A673 (cell line): ENCODE results near the gene STAM. TPM values are rescaled to one million over a fixed set of nuclear protein-coding genes. Genes with fewer than 3 reads are reported as not detected.

Experiments
- BruUV-seq: library from RNA; stranded (reverse); fragments of 400-500 nt; replicated peaks from 2 replicates; lab custom pipeline; 2021; lab: Mats Ljungman, UMichigan
- CTCF ChIA-PET: fragments of 300-600 bp; sonication (Branson Sonifier 250); formaldehyde crosslinking; loops from one replicate; lab custom pipeline; 2022; ENCODE audit warnings: antibody characterized with exemption; lab: Charles Lee
- POLR2A ChIA-PET: fragments of 300-600 bp; sonication (Branson Sonifier 250); formaldehyde crosslinking; loops from one replicate; lab custom pipeline; 2022; ENCODE audit warnings: antibody characterized with exemption; ENCODE audit not compliant: low non-redundant PET; lab: Charles Lee
- DNase-seq: peaks from one replicate; pipeline ENCODE4 v3.0.0-alpha.2; 2015; ENCODE audit warnings: low spot score
- H3K27ac ChIP-seq: fragments of 200-600 bp; sonication (generic); 2 replicates; pipeline ENCODE4 v1.5.1; 2016; ENCODE audit warnings: mixed run types, low read depth, mild to moderate bottlenecking, mixed read lengths, antibody characterized with exemption, low read length; ENCODE audit not compliant: poor library complexity, severe bottlenecking
- H3K27me3 ChIP-seq: fragments of 200-600 bp; sonication (generic); replicated peaks from 2 replicates; pipeline ENCODE4 v1.6.1; 2017; ENCODE audit warnings: mixed run types, low read depth, mild to moderate bottlenecking, mixed read lengths, antibody characterized with exemption, low read length; ENCODE audit not compliant: insufficient read depth, poor library complexity
- H3K36me3 ChIP-seq: fragments of 200-600 bp; sonication (generic); 2 replicates; pipeline ENCODE4 v1.6.1; 2016; ENCODE audit warnings: mixed run types, mild to moderate bottlenecking, mixed read lengths, antibody characterized with exemption, low read length; ENCODE audit not compliant: insufficient read depth, poor library complexity, severe bottlenecking
- H3K4me1 ChIP-seq: fragments of 200-600 bp; sonication (generic); 2 replicates; pipeline ENCODE4 v1.6.1; 2017; ENCODE audit warnings: mixed run types, mild to moderate bottlenecking, mixed read lengths, antibody characterized with exemption, low read length; ENCODE audit not compliant: insufficient read depth, poor library complexity, severe bottlenecking
- H3K4me3 ChIP-seq: fragments of 200-600 bp; sonication (generic); 2 replicates; pipeline ENCODE4 v1.5.1; 2016; ENCODE audit warnings: low read depth, mixed run types, mild to moderate bottlenecking, mixed read lengths, low read length; ENCODE audit not compliant: poor library complexity, severe bottlenecking
- H3K9me3 ChIP-seq: fragments of 200-600 bp; sonication (generic); 2 replicates; pipeline ENCODE4 v1.6.1; 2016; ENCODE audit warnings: mixed run types, low read depth, mild to moderate bottlenecking, mixed read lengths, antibody characterized with exemption, low read length; ENCODE audit not compliant: poor library complexity, severe bottlenecking
- EZH2 ChIP-seq: fragments of 200-600 bp; sonication (generic); IDR thresholded peaks from 2 replicates; pipeline ENCODE4 v1.6.1; 2017; ENCODE audit warnings: borderline replicate concordance, low read depth, mild to moderate bottlenecking, mixed read lengths, antibody characterized with exemption, low read length; ENCODE audit not compliant: poor library complexity, severe bottlenecking
- intact Hi-C: fragments of 100-400 bp; cut with micrococcal nuclease; formaldehyde crosslinking; loops from one replicate; pipeline ENCODE4 v1.10.0; 2022; ENCODE audit not compliant: unreplicated experiment
- total RNA-seq: library from RNA; stranded (reverse); gene quantifications from 2 replicates; pipeline ENCODE4 v1.2.3, GENCODE V29; 2021
- TF ChIP-seq, protein P1 (sequence below): fragments of 300-800, 200-600 bp; sonication (generic); conservative IDR thresholded peaks from 2 replicates; pipeline ENCODE4 v1.5.1; 2017; ENCODE audit warnings: low read depth, mild to moderate bottlenecking, antibody characterized with exemption, low read length, moderate library complexity, mixed read lengths

The STAM gene
- total RNA-seq, 1 experiment from 2014 or later, result 37.4 TPM

DNA sequence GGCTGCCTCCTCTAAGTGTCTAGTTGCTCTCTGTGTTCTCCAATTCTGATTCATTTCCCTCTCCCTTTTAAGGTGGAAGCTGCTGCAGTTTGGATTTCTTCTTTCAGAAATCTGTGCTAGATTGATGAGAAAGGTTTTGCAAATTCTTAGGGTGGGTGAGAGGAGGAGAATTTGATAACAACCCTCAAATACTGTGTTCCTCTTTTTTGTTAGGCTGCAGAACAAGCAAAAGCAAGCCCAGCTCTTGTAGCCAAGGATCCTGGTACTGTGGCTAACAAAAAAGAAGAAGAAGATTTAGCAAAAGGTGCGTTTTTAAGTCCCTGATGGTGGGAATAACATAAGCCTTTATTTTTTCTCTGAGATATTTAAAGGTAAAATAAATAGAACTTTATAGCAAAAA, 49.1 kb downstream of the STAM start:
- H3K27ac ChIP-seq, result no peak overlapping the region
- CTCF ChIA-PET, result no interaction called here

DNA sequence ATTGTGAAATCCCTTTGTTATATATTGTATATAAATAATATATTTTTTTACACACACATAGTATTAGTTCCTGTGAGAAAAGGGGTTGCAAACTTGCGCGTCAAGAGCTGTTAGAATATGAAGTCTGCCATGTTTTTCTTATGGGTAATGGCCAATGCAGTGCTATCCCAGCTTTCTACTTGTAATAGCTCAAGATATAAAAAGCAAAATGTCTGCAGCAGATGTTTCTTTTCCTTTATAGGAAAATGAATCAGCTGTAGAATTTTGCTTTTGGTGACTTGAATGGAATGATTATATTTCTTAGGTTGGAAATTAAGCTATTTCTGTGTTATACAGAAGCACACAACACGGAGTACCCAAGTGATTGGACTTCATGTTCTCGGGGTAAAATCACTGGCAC, 54.7 kb downstream of the STAM start:
- ChIA-PET POLR2A (no interaction called here), CTCF (no interaction called here)
- Histone ChIP-seq H3K4me3 (no peak overlapping the region), H3K36me3 (peaks cover 5% of the 10 kb centered on the region), H3K27ac (no peak overlapping the region), H3K4me1 (no peaks in the 10 kb centered on the region), H3K27me3 (no peaks in the 10 kb centered on the region), H3K9me3 (no peaks in the 10 kb centered on the region)
- DNase-seq, result no peak
- intact Hi-C loops, result no loop called here
- no TSS peak for BruUV-seq
- TF ChIP-seq, protein P1, sequence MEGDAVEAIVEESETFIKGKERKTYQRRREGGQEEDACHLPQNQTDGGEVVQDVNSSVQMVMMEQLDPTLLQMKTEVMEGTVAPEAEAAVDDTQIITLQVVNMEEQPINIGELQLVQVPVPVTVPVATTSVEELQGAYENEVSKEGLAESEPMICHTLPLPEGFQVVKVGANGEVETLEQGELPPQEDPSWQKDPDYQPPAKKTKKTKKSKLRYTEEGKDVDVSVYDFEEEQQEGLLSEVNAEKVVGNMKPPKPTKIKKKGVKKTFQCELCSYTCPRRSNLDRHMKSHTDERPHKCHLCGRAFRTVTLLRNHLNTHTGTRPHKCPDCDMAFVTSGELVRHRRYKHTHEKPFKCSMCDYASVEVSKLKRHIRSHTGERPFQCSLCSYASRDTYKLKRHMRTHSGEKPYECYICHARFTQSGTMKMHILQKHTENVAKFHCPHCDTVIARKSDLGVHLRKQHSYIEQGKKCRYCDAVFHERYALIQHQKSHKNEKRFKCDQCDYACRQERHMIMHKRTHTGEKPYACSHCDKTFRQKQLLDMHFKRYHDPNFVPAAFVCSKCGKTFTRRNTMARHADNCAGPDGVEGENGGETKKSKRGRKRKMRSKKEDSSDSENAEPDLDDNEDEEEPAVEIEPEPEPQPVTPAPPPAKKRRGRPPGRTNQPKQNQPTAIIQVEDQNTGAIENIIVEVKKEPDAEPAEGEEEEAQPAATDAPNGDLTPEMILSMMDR, result no peak
- no peak for TF ChIP-seq EZH2

More for the DNA sequence above, 49.1 kb downstream of the STAM start:
- DNase-seq, result no peak
- H3K36me3 ChIP-seq, result no peaks in the 10 kb centered on the region
- H3K9me3 ChIP-seq, result no peaks in the 10 kb centered on the region
- H3K4me3 ChIP-seq, result no peak overlapping the region
- TF ChIP-seq EZH2, result no peak
- TF ChIP-seq, protein P1, result no peak
- H3K4me1 ChIP-seq, result no peaks in the 10 kb centered on the region
- no TSS peak for BruUV-seq
- intact Hi-C loops, result no loop called here
- POLR2A ChIA-PET, result no interaction called here
- H3K27me3 ChIP-seq, result no peaks in the 10 kb centered on the region

DNA sequence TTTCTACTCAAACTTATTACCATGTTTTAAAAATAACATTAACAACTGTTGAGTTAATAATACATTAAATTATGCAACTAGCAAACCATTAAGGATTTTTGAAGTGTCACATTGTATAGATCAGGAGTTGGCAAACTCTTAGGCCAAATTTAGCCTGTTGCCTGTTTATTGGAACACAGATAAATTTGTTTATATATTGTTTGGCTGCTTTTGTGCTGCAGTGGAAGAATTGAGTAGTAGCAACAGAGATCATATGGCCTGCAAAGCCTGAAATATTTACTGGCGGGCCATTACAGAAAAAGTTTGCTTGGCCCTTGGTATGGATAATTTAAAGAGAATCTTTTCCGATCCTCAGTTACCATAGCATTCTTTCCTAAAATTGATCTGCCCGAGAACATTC, 57.4 kb downstream of the STAM start:
- no peak for DNase-seq
- ChIA-PET CTCF (no interaction called here), POLR2A (no interaction called here)
- H3K27ac ChIP-seq, result no peak overlapping the region
- no peaks in the 10 kb centered on the region for H3K27me3 ChIP-seq
- H3K36me3 ChIP-seq, result peaks cover 5% of the 10 kb centered on the region
- no peaks in the 10 kb centered on the region for H3K9me3 ChIP-seq
- H3K4me3 ChIP-seq, result no peak overlapping the region
- TF ChIP-seq EZH2, result no peak
- TF ChIP-seq, protein P1, result no peak
- intact Hi-C loops, result no loop called here
- BruUV-seq, result no TSS peak
- no peaks in the 10 kb centered on the region for H3K4me1 ChIP-seq
